HG03159 (cell line): ENCODE results near the gene NPBWR2.
"Not testable (repeated sequence)": the region's sequence is repeated elsewhere in the genome, so short reads cannot be mapped to it uniquely, and the experiment has no call there.

Source experiments
- ATAC-seq: cut with Tn5 transposase; IDR thresholded peaks from one replicate; pipeline ENCODE4 v1.9.1; 2021; ENCODE audit warnings: mild to moderate bottlenecking, moderate library complexity; ENCODE audit not compliant: unreplicated experiment

The NPBWR2 gene

GRCh38 chr20:64144144-64144912 is 37.0 kb upstream of the NPBWR2 start:
- no peak for ATAC-seq

- ATAC-seq = no peak
These were observed 35.8 kb upstream of the NPBWR2 start for GRCh38 chr20:64143018-64143801.

GRCh38 chr20:64142590-64142989 is 35.2 kb upstream of the NPBWR2 start:
- ATAC-seq = no peak

GRCh38 chr20:64140956-64141355 is 33.6 kb upstream of the NPBWR2 start:
- no peak for ATAC-seq

- no peak for ATAC-seq
These were observed 32.9 kb upstream of the NPBWR2 start for GRCh38 chr20:64140061-64140931.

GRCh38 chr20:64139199-64140060 is 32.1 kb upstream of the NPBWR2 start:
- ATAC-seq = no peak

GRCh38 chr20:64138276-64138815 is 31.0 kb upstream of the NPBWR2 start:
- ATAC-seq = no peak

- no peak for ATAC-seq
These were observed 30.2 kb upstream of the NPBWR2 start for GRCh38 chr20:64137598-64138031.

- ATAC-seq = no peak
These were observed 28.8 kb upstream of the NPBWR2 start for GRCh38 chr20:64136004-64136710.

- ATAC-seq = not testable (repeated sequence)
These were observed 27.4 kb upstream of the NPBWR2 start for GRCh38 chr20:64134744-64135143.

- no peak for ATAC-seq
These were observed 26.6 kb upstream of the NPBWR2 start for GRCh38 chr20:64133951-64134407.

GRCh38 chr20:64131406-64131805 is 24.0 kb upstream of the NPBWR2 start:
- no peak for ATAC-seq

- no peak for ATAC-seq
These were observed 23.5 kb upstream of the NPBWR2 start for GRCh38 chr20:64130876-64131275.

GRCh38 chr20:64130271-64130670 is 22.9 kb upstream of the NPBWR2 start:
- no peak for ATAC-seq

- no peak for ATAC-seq
These were observed 21.9 kb upstream of the NPBWR2 start for GRCh38 chr20:64129146-64129782.

- ATAC-seq = not testable (repeated sequence)
These were observed 16.2 kb upstream of the NPBWR2 start for GRCh38 chr20:64123517-64123916.

- ATAC-seq = not testable (repeated sequence)
These were observed 15.6 kb upstream of the NPBWR2 start for GRCh38 chr20:64122927-64123326.

GRCh38 chr20:64121586-64121985 is 14.2 kb upstream of the NPBWR2 start:
- ATAC-seq = no peak
